Endothelial cell of umbilical vein (primary cell): Measurements from ENCODE around the gene MALRD1. TPM values are rescaled to one million over a fixed set of nuclear protein-coding genes. Genes with fewer than 3 reads are reported as not detected.

Experiments
- BruUV-seq: library from RNA; stranded (reverse); fragments of 400-500 nt; replicated peaks from 2 replicates; lab custom pipeline; 2021; lab: Mats Ljungman, UMichigan
- CTCF ChIA-PET: fragments of 300-600, 350-600 bp; sonication (Branson Sonifier 250); formaldehyde crosslinking; loops from one replicate; lab custom pipeline; 2021; ENCODE audit warnings: antibody characterized with exemption, inconsistent platforms; lab: Charles Lee
- POLR2A ChIA-PET: fragments of 300-600, 350-600 bp; sonication (Branson Sonifier 250); formaldehyde crosslinking; loops from one replicate; lab custom pipeline; 2021; ENCODE audit warnings: antibody characterized with exemption, inconsistent platforms; lab: Charles Lee
- DNase-seq: peaks from one replicate; pipeline ENCODE4 v3.0.0-alpha.2; 2011; ENCODE audit warnings: low read depth, low spot score
- FAIRE-seq: peaks from 2 replicates; lab custom pipeline; 2011; peaks lifted over from hg19 to GRCh38; lab: Jason Lieb, UNC
- H2AFZ ChIP-seq: 2 replicates; pipeline ENCODE4 v1.6.0; 2012; ENCODE audit warnings: low read depth, low read length, control low read depth, inconsistent platforms
- H3K27ac ChIP-seq: 2 replicates; pipeline ENCODE4 v1.5.1; 2011; ENCODE audit warnings: low read depth, mild to moderate bottlenecking, control low read depth, low read length, moderate library complexity; ENCODE audit not compliant: insufficient read depth
- H3K27me3 ChIP-seq, 2 experiments: 2 replicates each; pipeline versions ENCODE4 v1.6.0 to v1.6.1; 2011; ENCODE audit warnings: low read length in 2 of 2, mixed read lengths in 1 of 2; ENCODE audit not compliant: control insufficient read depth in 2 of 2, insufficient read depth in 2 of 2
- H3K36me3 ChIP-seq, 2 experiments: 2 replicates in 1 of 2; 3 replicates in 1 of 2; pipeline ENCODE4 v1.5.1; 2011; ENCODE audit warnings: low read length in 2 of 2, mild to moderate bottlenecking in 1 of 2, moderate library complexity in 1 of 2; ENCODE audit not compliant: control insufficient read depth in 2 of 2, insufficient read depth in 2 of 2; ENCODE audit errors: extremely low read depth in 1 of 2
- H3K4me1 ChIP-seq: 3 replicates; pipeline ENCODE4 v1.5.1; 2011; ENCODE audit warnings: mild to moderate bottlenecking, low read length; ENCODE audit not compliant: control insufficient read depth, insufficient read depth; ENCODE audit errors: extremely low read depth
- H3K4me2 ChIP-seq: 2 replicates; pipeline ENCODE4 v1.6.1; 2011; ENCODE audit warnings: low read length, control low read depth, mixed read lengths; ENCODE audit not compliant: insufficient read depth
- H3K4me3 ChIP-seq, 3 experiments: fragments of 200-600 bp in 1 of 3; sonication (generic), shearing (Covaris generic) in 1 of 3; replicated peaks in 1 of 3; 2 replicates each; pipeline ENCODE4 v1.5.1; 2011 to 2016; ENCODE audit warnings: control low read depth in 3 of 3, low read length in 3 of 3, mild to moderate bottlenecking in 2 of 3, inconsistent platforms in 1 of 3, low read depth in 1 of 3, moderate library complexity in 1 of 3; ENCODE audit not compliant: insufficient read depth in 1 of 3
- H3K79me2 ChIP-seq: 2 replicates; pipeline ENCODE4 v1.6.0; 2012; ENCODE audit warnings: low read length, inconsistent platforms; ENCODE audit not compliant: control insufficient read depth, insufficient read depth
- H3K9ac ChIP-seq: replicated peaks from 2 replicates; pipeline ENCODE3; 2011; ENCODE audit warnings: low read length, control low read depth; ENCODE audit not compliant: insufficient read depth; ENCODE audit errors: extremely low read depth
- H3K9me1 ChIP-seq: replicated peaks from 3 replicates; pipeline ENCODE4 v1.6.0; 2011; ENCODE audit warnings: mild to moderate bottlenecking, low read length; ENCODE audit not compliant: control insufficient read depth, insufficient read depth; ENCODE audit errors: extremely low read depth
- H3K9me3 ChIP-seq: replicated peaks from 2 replicates; pipeline ENCODE4 v1.5.1; 2012; ENCODE audit warnings: low read length, inconsistent platforms; ENCODE audit not compliant: control insufficient read depth, insufficient read depth
- H4K20me1 ChIP-seq: replicated peaks from 2 replicates; pipeline ENCODE3; 2011; ENCODE audit warnings: mild to moderate bottlenecking, low read length; ENCODE audit not compliant: control insufficient read depth, insufficient read depth; ENCODE audit errors: extremely low read depth
- CTCF ChIP-seq, 2 donors: IDR thresholded peaks; 1 replicate in 1 of 2; 2 replicates in 1 of 2; pipeline ENCODE4 v1.5.1; 2011; ENCODE audit warnings: low read length in 2 of 2, mild to moderate bottlenecking in 2 of 2, moderate library complexity in 2 of 2, control low read depth in 1 of 2, inconsistent platforms in 1 of 2, low read depth in 1 of 2; ENCODE audit not compliant: insufficient read depth in 1 of 2; ENCODE audit errors: extremely low read depth in 1 of 2
- EZH2 ChIP-seq: IDR thresholded peaks from 2 replicates; pipeline ENCODE4 v1.6.1; 2012; ENCODE audit warnings: borderline replicate concordance, low read depth, mild to moderate bottlenecking, moderate library complexity, low read length, inconsistent platforms; ENCODE audit not compliant: severe bottlenecking
- FOS ChIP-seq: IDR thresholded peaks from 2 replicates; pipeline ENCODE4 v1.6.1; 2011; ENCODE audit warnings: mild to moderate bottlenecking, low read length, moderate library complexity, borderline replicate concordance; ENCODE audit not compliant: insufficient read depth
- GATA2 ChIP-seq: IDR thresholded peaks from 2 replicates; pipeline ENCODE4 v1.7.0; 2011; ENCODE audit warnings: low read depth, mild to moderate bottlenecking, moderate library complexity, mixed read lengths, low read length; ENCODE audit not compliant: insufficient read length, insufficient read depth
- JUN ChIP-seq: IDR thresholded peaks from 2 replicates; pipeline ENCODE4 v1.6.1; 2011; ENCODE audit warnings: borderline replicate concordance, low read depth; ENCODE audit not compliant: insufficient read length, insufficient read depth
- MYC ChIP-seq: IDR thresholded peaks from one replicate; pipeline ENCODE4 v1.6.1; 2011; ENCODE audit warnings: mild to moderate bottlenecking, low read depth, low read length
- POLR2A ChIP-seq: IDR thresholded peaks from 2 replicates; pipeline ENCODE4 v1.6.1; 2012; ENCODE audit warnings: low read depth, mild to moderate bottlenecking, control low read depth, low read length
- POLR2AphosphoS5 ChIP-seq: IDR thresholded peaks from 2 replicates; pipeline ENCODE4 v1.6.1; 2012; ENCODE audit warnings: low read depth, mild to moderate bottlenecking, control low read depth, low read length, moderate library complexity; ENCODE audit not compliant: insufficient read depth
- dilution Hi-C: fragments of 300-500 bp; cut with MboI; formaldehyde crosslinking; loops from one replicate; pipeline ENCODE4 v1.15.0; 2019; ENCODE audit warnings: low sequenced_read_pairs; ENCODE audit not compliant: extremely low pct_ligation_motif_present
- intact Hi-C: fragments of 100-400 bp; cut with micrococcal nuclease; formaldehyde crosslinking; loops from one replicate; pipeline ENCODE4 v1.10.0; 2022
- polyA plus RNA-seq, 4 experiments: library from polyadenylated mRNA; depleted of rRNA in 3 of 4; stranded (reverse) in 3 of 4; unstranded in 1 of 4; fragments of >200 nt; gene quantifications; 2 replicates each; pipeline versions ENCODE4 v1.2.1 to v1.2.3, GENCODE V29; 2011 to 2012; ENCODE audit warnings: missing spikeins in 1 of 4
- total RNA-seq: library from RNA; stranded (reverse); gene quantifications from 2 replicates; pipeline ENCODE4 v1.2.3, GENCODE V29; 2021
- TF ChIP-seq, protein P1 (sequence below): IDR thresholded peaks from 2 replicates; pipeline ENCODE4 v1.6.1; 2011; ENCODE audit not compliant: insufficient read depth, insufficient read length

MALRD1 gene
- total and polyA plus RNA-seq, 2 donors (not counting 3 experiments of a cell fraction or from before 2014, with no cell fraction given) = not detected

DNA sequence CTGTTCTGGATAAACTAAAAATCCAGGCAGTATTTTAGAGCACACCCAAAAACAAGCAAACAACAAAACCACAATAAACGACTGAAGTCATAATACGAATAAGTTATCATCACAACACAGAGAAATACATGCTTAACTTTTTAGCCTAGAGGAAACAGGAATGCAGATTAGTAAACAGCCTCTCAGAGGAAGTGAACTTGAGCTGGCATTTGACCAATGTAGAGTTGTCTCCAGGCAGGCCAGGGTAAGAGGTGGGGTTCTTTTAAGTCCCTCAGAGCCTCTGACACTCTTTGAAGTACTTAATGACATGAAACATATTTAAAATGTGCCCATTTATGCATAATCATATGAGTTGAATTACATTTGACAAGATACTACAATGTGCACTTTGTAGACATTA is 724.4 kb downstream of the MALRD1 start:
- FAIRE-seq = no peak
- DNase-seq = no peak
- no peak for TF ChIP-seq POLR2AphosphoS5
- TF ChIP-seq JUN = no peak
- TF ChIP-seq POLR2A = no peak
- no peak for TF ChIP-seq CTCF (IDR thresholded peaks at IDR 0.05; ENCODE audit: extremely low read depth in 1 of 2, insufficient read depth in 1 of 2, low read depth in 1 of 2, low read length in 2 of 2)
- TF ChIP-seq MYC = no peak
- TF ChIP-seq FOS = no peak
- TF ChIP-seq EZH2 = no peak
- TF ChIP-seq GATA2 = no peak
- TF ChIP-seq, protein P1, sequence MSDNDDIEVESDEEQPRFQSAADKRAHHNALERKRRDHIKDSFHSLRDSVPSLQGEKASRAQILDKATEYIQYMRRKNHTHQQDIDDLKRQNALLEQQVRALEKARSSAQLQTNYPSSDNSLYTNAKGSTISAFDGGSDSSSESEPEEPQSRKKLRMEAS = no peak
- intact Hi-C loops (no loop called here), dilution Hi-C loops (no loop called here)
- Histone ChIP-seq H3K4me3 (no peak overlapping the region), H3K9me1 (no peaks in the 10 kb centered on the region), H3K4me2 (no peak overlapping the region), H3K4me1 (no peaks in the 10 kb centered on the region), H3K36me3 (no peaks in the 10 kb centered on the region), H4K20me1 (no peaks in the 10 kb centered on the region), H3K9me3 (no peaks in the 10 kb centered on the region), H3K27ac (no peak overlapping the region), H2AFZ (no peak overlapping the region), H3K79me2 (no peaks in the 10 kb centered on the region), H3K27me3 (no peaks in the 10 kb centered on the region), H3K9ac (no peak overlapping the region)
- ChIA-PET CTCF (no interaction called here), POLR2A (no interaction called here)
- no TSS peak for BruUV-seq
